Peyer's patch (tissue), 4 donors: Measurements from ENCODE around the gene PABPC1L.

Source experiments
- CTCF ChIP-seq, 6 experiments: fragments of 450-650 bp in 4 of 6; fragments of 200-600 bp in 2 of 6; sonication (generic) in 1 of 6; IDR thresholded peaks; one replicate each; pipeline ENCODE4 v1.5.1; 2017 to 2019; ENCODE audit warnings: antibody characterized with exemption in 6 of 6, mild to moderate bottlenecking in 3 of 6, moderate library complexity in 1 of 6
- POLR2A ChIP-seq, 2 donors: fragments of 450-650 bp; IDR thresholded peaks; one replicate each; pipeline ENCODE4 v1.5.1; 2017; ENCODE audit warnings: antibody characterized with exemption in 2 of 2, mild to moderate bottlenecking in 2 of 2, moderate library complexity in 2 of 2

DNA sequence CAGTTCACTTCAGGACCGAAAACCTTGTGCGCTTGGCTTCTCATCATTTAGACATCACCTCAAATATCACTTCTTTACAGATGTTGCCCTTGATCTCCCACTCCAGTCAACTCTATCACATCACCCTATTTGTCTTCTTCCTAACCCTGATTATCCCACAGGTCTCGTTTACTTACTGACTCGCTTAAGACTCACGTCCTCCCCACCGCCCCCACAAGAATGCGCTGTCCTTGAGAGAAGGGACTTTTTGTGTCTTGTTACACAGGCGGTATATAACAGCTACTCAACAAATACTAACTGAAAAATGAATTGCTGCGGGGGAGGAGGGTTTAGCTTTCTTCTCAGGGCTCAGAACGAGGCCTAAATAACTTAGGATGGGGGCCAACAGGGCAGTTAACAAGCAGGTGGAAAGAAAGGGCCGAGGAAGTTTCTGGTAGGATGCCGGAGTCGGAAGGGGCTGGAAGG, 49.8 kb downstream of the PABPC1L start:
- TF ChIP-seq CTCF (IDR thresholded peaks at IDR 0.05) (peak in 1 of 6 experiments; percentile 13), POLR2A (IDR thresholded peaks at IDR 0.05) (no peak)
